Measurements from ENCODE around the gene TPH1. TPM values are rescaled to one million over a fixed set of nuclear protein-coding genes. Genes with fewer than 3 reads are reported as not detected.

The TPH1 gene
- total RNA-seq, 1 experiment from 2014 or later: 0.07 TPM

GRCh38 chr11:18036456-18036855, 9.6 kb downstream of the TPH1 start (continued):
- TF ChIP-seq JAZF1 (CRISPR knock-in tag; IDR thresholded peaks at IDR 0.05): no peak
- TF ChIP-seq, protein P1, sequence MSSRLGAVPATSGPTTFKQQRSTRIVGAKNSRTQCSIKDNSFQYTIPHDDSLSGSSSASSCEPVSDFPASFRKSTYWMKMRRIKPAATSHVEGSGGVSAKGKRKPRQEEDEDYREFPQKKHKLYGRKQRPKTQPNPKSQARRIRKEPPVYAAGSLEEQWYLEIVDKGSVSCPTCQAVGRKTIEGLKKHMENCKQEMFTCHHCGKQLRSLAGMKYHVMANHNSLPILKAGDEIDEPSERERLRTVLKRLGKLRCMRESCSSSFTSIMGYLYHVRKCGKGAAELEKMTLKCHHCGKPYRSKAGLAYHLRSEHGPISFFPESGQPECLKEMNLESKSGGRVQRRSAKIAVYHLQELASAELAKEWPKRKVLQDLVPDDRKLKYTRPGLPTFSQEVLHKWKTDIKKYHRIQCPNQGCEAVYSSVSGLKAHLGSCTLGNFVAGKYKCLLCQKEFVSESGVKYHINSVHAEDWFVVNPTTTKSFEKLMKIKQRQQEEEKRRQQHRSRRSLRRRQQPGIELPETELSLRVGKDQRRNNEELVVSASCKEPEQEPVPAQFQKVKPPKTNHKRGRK (CRISPR knock-in tag; IDR thresholded peaks at IDR 0.05; ENCODE audit: borderline replicate concordance): no peak

DNA sequence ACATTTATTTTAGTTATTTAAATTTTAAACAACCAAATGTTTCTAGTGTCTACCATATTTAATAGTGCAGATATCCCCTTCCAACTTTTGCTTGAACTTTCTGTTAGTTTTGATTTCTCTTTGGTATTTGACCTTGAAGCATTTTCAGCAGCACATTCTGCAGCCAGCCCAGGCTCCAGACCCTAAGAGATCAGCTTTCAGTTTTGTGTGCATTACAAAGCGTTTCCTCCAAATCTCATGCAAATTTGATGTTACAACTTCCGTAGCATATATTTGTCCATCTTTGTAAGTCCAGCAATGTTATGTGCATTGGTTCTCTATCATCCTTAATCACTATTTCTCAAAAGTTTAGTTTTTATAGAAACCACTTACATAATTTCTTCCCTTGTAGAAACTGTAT, 18.6 kb downstream of the TPH1 start:
- peaks cover 12% of the 10 kb centered on the region for H3K4me1 Mint-ChIP-seq
- ATAC-seq (no peak), DNase-seq (ENCODE audit: low spot score) (no peak)
- ChIA-PET POLR2A (interaction anchor here (1.4 kb wide), 1 partner anchor 13 kb away, joined by 4 read pairs; no protein-coding TSS in a partner anchor), CTCF (interaction anchor here (1.2 to 2.0 kb wide), 2 partner anchors 14 to 88 kb away, joined by 4 to 6 read pairs; no protein-coding TSS in a partner anchor)
- no peaks in the 10 kb centered on the region for H3K36me3 Mint-ChIP-seq
- H3K27me3 Mint-ChIP-seq (ENCODE audit: low read depth): peaks cover 3% of the 10 kb centered on the region
- no peak overlapping the region for H3K4me3 Mint-ChIP-seq
- H3K9me3 Mint-ChIP-seq: no peaks in the 10 kb centered on the region
- no peak overlapping the region for H3K27ac Mint-ChIP-seq
- TF ChIP-seq, protein P2, sequence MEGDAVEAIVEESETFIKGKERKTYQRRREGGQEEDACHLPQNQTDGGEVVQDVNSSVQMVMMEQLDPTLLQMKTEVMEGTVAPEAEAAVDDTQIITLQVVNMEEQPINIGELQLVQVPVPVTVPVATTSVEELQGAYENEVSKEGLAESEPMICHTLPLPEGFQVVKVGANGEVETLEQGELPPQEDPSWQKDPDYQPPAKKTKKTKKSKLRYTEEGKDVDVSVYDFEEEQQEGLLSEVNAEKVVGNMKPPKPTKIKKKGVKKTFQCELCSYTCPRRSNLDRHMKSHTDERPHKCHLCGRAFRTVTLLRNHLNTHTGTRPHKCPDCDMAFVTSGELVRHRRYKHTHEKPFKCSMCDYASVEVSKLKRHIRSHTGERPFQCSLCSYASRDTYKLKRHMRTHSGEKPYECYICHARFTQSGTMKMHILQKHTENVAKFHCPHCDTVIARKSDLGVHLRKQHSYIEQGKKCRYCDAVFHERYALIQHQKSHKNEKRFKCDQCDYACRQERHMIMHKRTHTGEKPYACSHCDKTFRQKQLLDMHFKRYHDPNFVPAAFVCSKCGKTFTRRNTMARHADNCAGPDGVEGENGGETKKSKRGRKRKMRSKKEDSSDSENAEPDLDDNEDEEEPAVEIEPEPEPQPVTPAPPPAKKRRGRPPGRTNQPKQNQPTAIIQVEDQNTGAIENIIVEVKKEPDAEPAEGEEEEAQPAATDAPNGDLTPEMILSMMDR (IDR thresholded peaks at IDR 0.05): no peak
- TF ChIP-seq, protein P3, sequence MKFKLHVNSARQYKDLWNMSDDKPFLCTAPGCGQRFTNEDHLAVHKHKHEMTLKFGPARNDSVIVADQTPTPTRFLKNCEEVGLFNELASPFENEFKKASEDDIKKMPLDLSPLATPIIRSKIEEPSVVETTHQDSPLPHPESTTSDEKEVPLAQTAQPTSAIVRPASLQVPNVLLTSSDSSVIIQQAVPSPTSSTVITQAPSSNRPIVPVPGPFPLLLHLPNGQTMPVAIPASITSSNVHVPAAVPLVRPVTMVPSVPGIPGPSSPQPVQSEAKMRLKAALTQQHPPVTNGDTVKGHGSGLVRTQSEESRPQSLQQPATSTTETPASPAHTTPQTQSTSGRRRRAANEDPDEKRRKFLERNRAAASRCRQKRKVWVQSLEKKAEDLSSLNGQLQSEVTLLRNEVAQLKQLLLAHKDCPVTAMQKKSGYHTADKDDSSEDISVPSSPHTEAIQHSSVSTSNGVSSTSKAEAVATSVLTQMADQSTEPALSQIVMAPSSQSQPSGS (CRISPR knock-in tag; IDR thresholded peaks at IDR 0.05; ENCODE audit: borderline replicate concordance, low read depth): no peak
- TF ChIP-seq E2F4 (CRISPR knock-in tag; IDR thresholded peaks at IDR 0.05; ENCODE audit: borderline replicate concordance, low read depth): no peak
- no peak for TF ChIP-seq JUN (CRISPR knock-in tag; IDR thresholded peaks at IDR 0.05)
- TF ChIP-seq NFATC4 (CRISPR knock-in tag; IDR thresholded peaks at IDR 0.05): no peak
- no peak for TF ChIP-seq CREB1 (CRISPR knock-in tag; IDR thresholded peaks at IDR 0.05)
- no peak for TF ChIP-seq EMX1 (CRISPR knock-in tag; IDR thresholded peaks at IDR 0.05)
- TF ChIP-seq HMGA2 (CRISPR knock-in tag; IDR thresholded peaks at IDR 0.05): no peak
- no peak for TF ChIP-seq ZNF396 (CRISPR knock-in tag; IDR thresholded peaks at IDR 0.05; ENCODE audit: borderline replicate concordance)

DNA sequence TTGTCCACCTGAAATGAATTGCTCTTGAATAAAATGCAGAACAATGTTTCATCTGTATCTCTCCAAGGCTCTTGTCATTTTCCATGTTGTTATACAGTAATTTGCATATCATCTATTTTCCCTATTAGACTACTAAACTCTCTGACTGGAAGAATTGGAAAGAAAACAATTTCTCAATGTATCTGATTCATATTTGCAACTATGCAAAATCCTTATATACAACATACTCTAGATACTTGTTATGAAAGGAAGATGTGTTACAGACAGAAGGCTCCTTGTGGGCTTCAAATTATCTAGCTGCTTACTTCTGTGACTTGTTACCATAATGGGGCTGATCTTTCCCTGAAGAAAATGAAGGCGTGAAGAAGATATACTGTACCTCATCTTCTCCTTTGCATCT, 23.6 kb downstream of the TPH1 start:
- H3K9me3 Mint-ChIP-seq: no peaks in the 10 kb centered on the region
- TF ChIP-seq NR1H2 (CRISPR knock-in tag; IDR thresholded peaks at IDR 0.05) (no peak), ESRRA (CRISPR knock-in tag; IDR thresholded peaks at IDR 0.05; ENCODE audit: borderline replicate concordance) (no peak), FOXJ3 (CRISPR knock-in tag; IDR thresholded peaks at IDR 0.05; ENCODE audit: borderline replicate concordance) (no peak), FOXK1 (CRISPR knock-in tag; IDR thresholded peaks at IDR 0.05) (no peak), SOX15 (CRISPR knock-in tag; IDR thresholded peaks at IDR 0.05) (no peak), SMAD3 (CRISPR knock-in tag; IDR thresholded peaks at IDR 0.05; ENCODE audit: borderline replicate concordance) (no peak)
- TF ChIP-seq, protein P4, sequence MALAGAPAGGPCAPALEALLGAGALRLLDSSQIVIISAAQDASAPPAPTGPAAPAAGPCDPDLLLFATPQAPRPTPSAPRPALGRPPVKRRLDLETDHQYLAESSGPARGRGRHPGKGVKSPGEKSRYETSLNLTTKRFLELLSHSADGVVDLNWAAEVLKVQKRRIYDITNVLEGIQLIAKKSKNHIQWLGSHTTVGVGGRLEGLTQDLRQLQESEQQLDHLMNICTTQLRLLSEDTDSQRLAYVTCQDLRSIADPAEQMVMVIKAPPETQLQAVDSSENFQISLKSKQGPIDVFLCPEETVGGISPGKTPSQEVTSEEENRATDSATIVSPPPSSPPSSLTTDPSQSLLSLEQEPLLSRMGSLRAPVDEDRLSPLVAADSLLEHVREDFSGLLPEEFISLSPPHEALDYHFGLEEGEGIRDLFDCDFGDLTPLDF (CRISPR knock-in tag; IDR thresholded peaks at IDR 0.05): no peak
- TF ChIP-seq, protein P5, sequence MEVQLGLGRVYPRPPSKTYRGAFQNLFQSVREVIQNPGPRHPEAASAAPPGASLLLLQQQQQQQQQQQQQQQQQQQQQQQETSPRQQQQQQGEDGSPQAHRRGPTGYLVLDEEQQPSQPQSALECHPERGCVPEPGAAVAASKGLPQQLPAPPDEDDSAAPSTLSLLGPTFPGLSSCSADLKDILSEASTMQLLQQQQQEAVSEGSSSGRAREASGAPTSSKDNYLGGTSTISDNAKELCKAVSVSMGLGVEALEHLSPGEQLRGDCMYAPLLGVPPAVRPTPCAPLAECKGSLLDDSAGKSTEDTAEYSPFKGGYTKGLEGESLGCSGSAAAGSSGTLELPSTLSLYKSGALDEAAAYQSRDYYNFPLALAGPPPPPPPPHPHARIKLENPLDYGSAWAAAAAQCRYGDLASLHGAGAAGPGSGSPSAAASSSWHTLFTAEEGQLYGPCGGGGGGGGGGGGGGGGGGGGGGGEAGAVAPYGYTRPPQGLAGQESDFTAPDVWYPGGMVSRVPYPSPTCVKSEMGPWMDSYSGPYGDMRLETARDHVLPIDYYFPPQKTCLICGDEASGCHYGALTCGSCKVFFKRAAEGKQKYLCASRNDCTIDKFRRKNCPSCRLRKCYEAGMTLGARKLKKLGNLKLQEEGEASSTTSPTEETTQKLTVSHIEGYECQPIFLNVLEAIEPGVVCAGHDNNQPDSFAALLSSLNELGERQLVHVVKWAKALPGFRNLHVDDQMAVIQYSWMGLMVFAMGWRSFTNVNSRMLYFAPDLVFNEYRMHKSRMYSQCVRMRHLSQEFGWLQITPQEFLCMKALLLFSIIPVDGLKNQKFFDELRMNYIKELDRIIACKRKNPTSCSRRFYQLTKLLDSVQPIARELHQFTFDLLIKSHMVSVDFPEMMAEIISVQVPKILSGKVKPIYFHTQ (CRISPR knock-in tag; IDR thresholded peaks at IDR 0.05): no peak
- TF ChIP-seq, protein P6, sequence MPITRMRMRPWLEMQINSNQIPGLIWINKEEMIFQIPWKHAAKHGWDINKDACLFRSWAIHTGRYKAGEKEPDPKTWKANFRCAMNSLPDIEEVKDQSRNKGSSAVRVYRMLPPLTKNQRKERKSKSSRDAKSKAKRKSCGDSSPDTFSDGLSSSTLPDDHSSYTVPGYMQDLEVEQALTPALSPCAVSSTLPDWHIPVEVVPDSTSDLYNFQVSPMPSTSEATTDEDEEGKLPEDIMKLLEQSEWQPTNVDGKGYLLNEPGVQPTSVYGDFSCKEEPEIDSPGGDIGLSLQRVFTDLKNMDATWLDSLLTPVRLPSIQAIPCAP (CRISPR knock-in tag; IDR thresholded peaks at IDR 0.05): no peak
- no peak overlapping the region for H3K27ac Mint-ChIP-seq
- H3K4me3 Mint-ChIP-seq: no peak overlapping the region
- ATAC-seq (no peak), DNase-seq (ENCODE audit: low spot score) (no peak)
- H3K36me3 Mint-ChIP-seq: no peaks in the 10 kb centered on the region
- peaks cover 7% of the 10 kb centered on the region for H3K4me1 Mint-ChIP-seq
- CTCF ChIA-PET: no interaction called here
- H3K27me3 Mint-ChIP-seq (ENCODE audit: low read depth): peaks cover 3% of the 10 kb centered on the region
- POLR2A ChIA-PET: no interaction called here
